CD4-positive, alpha-beta memory T cell (primary cell): ENCODE results near the gene ZBTB37. TPM values are rescaled to one million over a fixed set of nuclear protein-coding genes. Genes with fewer than 3 reads are reported as not detected.
"Not testable (repeated sequence)": the region's sequence is repeated elsewhere in the genome, so short reads cannot be mapped to it uniquely, and the experiment has no call there.

Source experiments
- CTCF ChIA-PET: fragments of 350-600 bp; sonication (Branson Sonifier 250); formaldehyde crosslinking; loops from one replicate; lab custom pipeline; 2021; ENCODE audit warnings: inconsistent platforms; ENCODE audit not compliant: partially characterized antibody; lab: Charles Lee
- POLR2A ChIA-PET: fragments of 350-600 bp; sonication (Branson Sonifier 250); formaldehyde crosslinking; loops from one replicate; lab custom pipeline; 2021; ENCODE audit not compliant: partially characterized antibody; lab: Charles Lee
- DNase-seq, 5 donors: peaks; one replicate each; pipeline versions ENCODE4 v3.0.0 to v3.0.0-alpha.2; 2020 to 2022; ENCODE audit warnings: mixed read lengths in 1 of 5
- H3K27ac ChIP-seq: one replicate; pipeline ENCODE4 v1.7.0; 2013; ENCODE audit warnings: low read depth, low read length
- H3K27me3 ChIP-seq: 2 replicates; pipeline ENCODE4 v1.7.0; 2013; ENCODE audit warnings: mild to moderate bottlenecking, low read length, moderate library complexity; ENCODE audit not compliant: insufficient read depth
- H3K36me3 ChIP-seq: 2 replicates; pipeline ENCODE4 v1.7.0; 2013; ENCODE audit warnings: mild to moderate bottlenecking, low read length, moderate library complexity; ENCODE audit not compliant: insufficient read depth
- H3K4me1 ChIP-seq: 2 replicates; pipeline ENCODE4 v1.7.0; 2013; ENCODE audit warnings: mild to moderate bottlenecking, low read length, moderate library complexity; ENCODE audit not compliant: insufficient read depth
- H3K4me3 ChIP-seq, 2 donors: one replicate each; pipeline ENCODE4 v1.7.0; 2013; ENCODE audit warnings: low read length in 2 of 2, mild to moderate bottlenecking in 1 of 2
- H3K9me3 ChIP-seq, 2 donors: one replicate each; pipeline ENCODE4 v1.7.0; 2013; ENCODE audit warnings: low read length in 2 of 2, control low read depth in 1 of 2; ENCODE audit not compliant: control insufficient read depth in 1 of 2
- H3K27ac Mint-ChIP-seq, 7 donors: one replicate each; pipeline ENCODE4 v1.8.0; 2020 to 2021; ENCODE audit warnings: mixed read lengths in 7 of 7, mild to moderate bottlenecking in 6 of 7, inconsistent platforms in 3 of 7, moderate library complexity in 3 of 7
- H3K27me3 Mint-ChIP-seq, 2 donors: one replicate each; pipeline ENCODE4 v1.8.0; 2020 to 2021; ENCODE audit warnings: mixed read lengths in 2 of 2
- H3K36me3 Mint-ChIP-seq, 2 donors: one replicate each; pipeline ENCODE4 v1.8.0; 2020 to 2021; ENCODE audit warnings: mixed read lengths in 2 of 2, inconsistent platforms in 1 of 2, mild to moderate bottlenecking in 1 of 2
- H3K4me1 Mint-ChIP-seq, 4 donors: one replicate each; pipeline ENCODE4 v1.8.0; 2020 to 2021; ENCODE audit warnings: mixed read lengths in 4 of 4, mild to moderate bottlenecking in 1 of 4
- H3K4me3 Mint-ChIP-seq, 8 donors: one replicate each; pipeline ENCODE4 v1.8.0; 2020 to 2021; ENCODE audit warnings: mixed read lengths in 8 of 8, mild to moderate bottlenecking in 7 of 8, moderate library complexity in 6 of 8, inconsistent platforms in 3 of 8
- H3K9me3 Mint-ChIP-seq, 8 donors: one replicate each; pipeline ENCODE4 v1.8.0; 2020 to 2021; ENCODE audit warnings: mixed read lengths in 8 of 8, mild to moderate bottlenecking in 5 of 8, inconsistent platforms in 3 of 8, moderate library complexity in 1 of 8
- intact Hi-C: fragments of 100-400 bp; cut with micrococcal nuclease; formaldehyde crosslinking; loops from one replicate; pipeline ENCODE4 v1.15.1; 2023
- polyA plus RNA-seq, 2 donors: library from polyadenylated mRNA; unstranded; fragments of 300-500 nt; fragmentation: Illumina TruSeq; gene quantifications; one replicate each; pipeline ENCODE4 v1.2.3, GENCODE V29; 2021
- total RNA-seq, 2 experiments: library from RNA; stranded (reverse); gene quantifications; one replicate each; pipeline ENCODE4 v1.2.3, GENCODE V29; 2021

Gene ZBTB37
- total and polyA plus RNA-seq, 4 experiments from 2014 or later: 0.95 to 26.5 (median 13.2) TPM

DNA sequence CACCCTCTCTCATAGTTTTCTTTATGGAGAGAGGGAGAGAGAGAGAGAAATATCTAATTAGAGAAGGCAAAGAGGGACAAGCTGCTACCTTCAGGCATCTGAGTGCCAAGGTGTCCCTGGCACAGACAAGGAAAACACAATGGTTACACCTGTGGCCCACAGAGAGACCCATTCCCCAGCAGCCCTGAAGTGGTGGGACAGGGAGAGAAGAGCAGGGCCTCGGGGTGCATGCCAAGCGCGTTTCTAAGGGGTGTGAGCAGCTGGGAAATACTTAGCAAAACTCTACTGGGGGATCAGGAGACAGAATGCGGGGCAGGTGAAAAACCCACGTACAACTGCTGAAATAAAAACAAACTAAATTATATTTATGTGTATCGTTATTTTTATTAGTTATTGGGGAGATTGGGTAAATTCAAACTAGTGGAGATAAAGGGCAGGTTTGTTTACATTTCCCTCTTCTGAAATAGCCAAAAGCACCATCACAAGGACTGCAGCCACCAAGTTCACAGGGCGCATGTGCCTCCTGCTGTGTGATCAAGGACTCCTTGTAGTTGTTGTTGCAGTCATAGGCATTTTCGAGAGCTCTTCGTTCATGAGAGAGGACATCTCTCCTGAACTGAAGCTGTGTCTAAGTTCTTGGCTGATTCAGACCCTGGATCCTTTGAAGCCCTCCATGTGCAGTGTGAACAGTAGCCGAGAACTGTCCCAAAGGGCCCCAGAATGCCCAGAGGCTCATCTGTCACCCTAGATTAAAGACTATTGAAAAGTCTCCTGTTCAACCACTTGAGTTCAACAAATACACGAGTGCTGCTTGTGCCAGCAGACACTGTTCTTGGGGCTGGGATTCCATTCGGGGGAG, 49.7 kb downstream of the ZBTB37 start:
- ChIA-PET CTCF (no interaction called here), POLR2A (no interaction called here)
- no peak overlapping the region for H3K4me3 Mint-ChIP-seq
- no peaks in the 10 kb centered on the region for H3K9me3 ChIP-seq
- H3K27me3 ChIP-seq: no peaks in the 10 kb centered on the region
- no peak overlapping the region for H3K27ac Mint-ChIP-seq
- peaks cover 0 to 2% (median 0%) of the 10 kb centered on the region in 8 donors for H3K9me3 Mint-ChIP-seq
- no peaks in the 10 kb centered on the region for H3K27me3 Mint-ChIP-seq
- H3K36me3 ChIP-seq: no peaks in the 10 kb centered on the region
- intact Hi-C loops: no loop called here
- DNase-seq: no peak
- H3K27ac ChIP-seq: no peak overlapping the region
- no peaks in the 10 kb centered on the region for H3K4me1 Mint-ChIP-seq
- no peaks in the 10 kb centered on the region for H3K36me3 Mint-ChIP-seq
- no peak overlapping the region for H3K4me3 ChIP-seq
- H3K4me1 ChIP-seq: no peaks in the 10 kb centered on the region

- Mint-ChIP-seq H3K27ac (no peak overlapping the region), H3K4me3 (no peak overlapping the region), H3K36me3 (no peaks in the 10 kb centered on the region), H3K9me3 (peaks cover 0 to 1% (median 0%) of the 10 kb centered on the region in 8 donors), H3K27me3 (no peaks in the 10 kb centered on the region), H3K4me1 (peaks cover 0 to 1% (median 0%) of the 10 kb centered on the region in 4 donors)
- Histone ChIP-seq H3K36me3 (no peaks in the 10 kb centered on the region), H3K4me1 (no peaks in the 10 kb centered on the region), H3K4me3 (no peak overlapping the region), H3K9me3 (no peaks in the 10 kb centered on the region), H3K27me3 (no peaks in the 10 kb centered on the region), H3K27ac (no peak overlapping the region)
- DNase-seq: no peak
- intact Hi-C loops: no loop called here
- ChIA-PET CTCF (no interaction called here), POLR2A (no interaction called here)
Observed at GRCh38 chr1:173920861-173921260, 52.7 kb downstream of the ZBTB37 start.

GRCh38 chr1:173925306-173926242, 57.4 kb downstream of the ZBTB37 start:
- DNase-seq: no peak
- peak overlapping the region in 1 of 7 donors; percentile 57 for H3K27ac Mint-ChIP-seq

DNA sequence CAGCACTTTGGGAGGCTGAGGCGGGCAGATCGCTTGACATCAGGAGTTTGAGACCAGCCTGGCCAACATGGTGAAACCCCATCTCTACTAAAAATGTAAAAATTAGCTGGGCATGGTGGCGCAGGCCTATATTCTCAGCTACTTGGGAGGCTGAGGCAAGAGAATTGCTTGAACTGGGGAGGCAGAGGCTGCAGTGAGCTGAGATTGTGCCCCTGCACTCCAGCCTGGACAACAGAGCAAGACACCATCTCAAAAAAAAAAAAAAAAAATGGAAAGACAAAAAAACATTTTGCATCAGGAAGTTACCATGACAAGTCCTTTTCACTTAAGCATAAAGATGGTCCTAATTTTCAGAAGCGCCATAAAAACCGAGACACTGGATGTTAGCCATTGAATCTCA, 62.4 kb downstream of the ZBTB37 start:
- H3K36me3 Mint-ChIP-seq: peaks cover 8 to 29% of the 10 kb centered on the region in 2 donors
- DNase-seq, H3K27ac Mint-ChIP-seq, H3K36me3 ChIP-seq, CTCF ChIA-PET, H3K27me3 ChIP-seq, H3K9me3 Mint-ChIP-seq, H3K9me3 ChIP-seq, H3K27ac ChIP-seq, H3K27me3 Mint-ChIP-seq, H3K4me1 Mint-ChIP-seq, H3K4me3 Mint-ChIP-seq, H3K4me1 ChIP-seq, POLR2A ChIA-PET, H3K4me3 ChIP-seq: not testable (repeated sequence)
- intact Hi-C loops: loop anchor here (10.0 kb wide), 1 partner anchor 496 kb away; no protein-coding TSS in a partner anchor

More at GRCh38 chr1:173925306-173926242, 57.4 kb downstream of the ZBTB37 start:
- H3K4me1 Mint-ChIP-seq: peaks cover 0 to 4% (median 2%) of the 10 kb centered on the region in 4 donors
- no peaks in the 10 kb centered on the region for H3K27me3 Mint-ChIP-seq
- POLR2A ChIA-PET: no interaction called here
- H3K36me3 Mint-ChIP-seq: peaks cover 4 to 6% of the 10 kb centered on the region in 2 donors
- CTCF ChIA-PET: interaction anchor here (1.6 kb wide), 1 partner anchor 9 kb away, joined by 3 read pairs; no protein-coding TSS in a partner anchor
- H3K36me3 ChIP-seq: no peaks in the 10 kb centered on the region
- H3K4me3 ChIP-seq: no peak overlapping the region
- H3K9me3 ChIP-seq: no peaks in the 10 kb centered on the region
- H3K9me3 Mint-ChIP-seq: no peaks in the 10 kb centered on the region
- H3K27me3 ChIP-seq: no peaks in the 10 kb centered on the region
- H3K4me3 Mint-ChIP-seq: no peak overlapping the region
- intact Hi-C loops: no loop called here
- no peaks in the 10 kb centered on the region for H3K4me1 ChIP-seq
- H3K27ac ChIP-seq: no peak overlapping the region

DNA sequence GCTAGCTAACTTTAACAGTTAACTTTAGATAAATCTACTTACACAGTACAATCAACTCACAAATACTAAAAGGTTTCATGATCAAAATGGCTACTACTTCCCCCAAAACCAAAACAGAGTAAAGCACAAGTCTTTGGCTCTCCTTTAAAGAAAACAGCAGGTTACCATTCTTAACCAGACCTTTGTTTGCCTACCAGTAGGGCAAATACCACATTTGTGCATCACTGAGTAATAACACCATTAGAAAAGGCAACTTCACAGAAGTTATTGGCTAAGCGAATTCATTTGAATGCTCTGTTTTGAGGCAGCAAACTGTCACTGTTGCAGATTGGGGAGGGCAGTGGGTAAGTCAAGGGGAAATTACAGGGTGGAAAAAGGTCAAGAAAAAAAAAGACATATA, 66.3 kb downstream of the ZBTB37 start:
- ChIA-PET POLR2A (no interaction called here), CTCF (interaction anchor here (0.6 kb wide), 1 partner anchor 160 kb away, joined by 4 read pairs; no protein-coding TSS in a partner anchor)
- H3K27ac ChIP-seq: no peak overlapping the region
- Mint-ChIP-seq H3K27ac (peak overlapping the region in 1 of 7 donors; percentile 38), H3K9me3 (no peaks in the 10 kb centered on the region), H3K4me3 (no peak overlapping the region), H3K4me1 (no peaks in the 10 kb centered on the region), H3K36me3 (peaks cover 23 to 57% of the 10 kb centered on the region in 2 donors), H3K27me3 (no peaks in the 10 kb centered on the region)
- peaks cover 17% of the 10 kb centered on the region for H3K36me3 ChIP-seq
- intact Hi-C loops: loop anchor here (10.0 kb wide), 1 partner anchor 500 kb away; no protein-coding TSS in a partner anchor
- H3K4me3 ChIP-seq: no peak overlapping the region
- H3K9me3 ChIP-seq: no peaks in the 10 kb centered on the region
- H3K4me1 ChIP-seq: no peaks in the 10 kb centered on the region
- DNase-seq: no peak
- no peaks in the 10 kb centered on the region for H3K27me3 ChIP-seq

GRCh38 chr1:173937062-173937461, 68.9 kb downstream of the ZBTB37 start:
- ChIA-PET POLR2A (no interaction called here), CTCF (interaction anchor here (0.6 kb wide), 1 partner anchor 13 kb away, joined by 3 read pairs; no protein-coding TSS in a partner anchor)
- Histone ChIP-seq H3K9me3 (no peaks in the 10 kb centered on the region), H3K27ac (no peak overlapping the region), H3K4me3 (no peak overlapping the region), H3K36me3 (peaks cover 34% of the 10 kb centered on the region), H3K4me1 (no peaks in the 10 kb centered on the region), H3K27me3 (no peaks in the 10 kb centered on the region)
- intact Hi-C loops: loop anchor here (10.0 kb wide), 1 partner anchor 502 kb away; no protein-coding TSS in a partner anchor
- H3K4me1 Mint-ChIP-seq: no peaks in the 10 kb centered on the region
- H3K36me3 Mint-ChIP-seq: peaks cover 28 to 60% of the 10 kb centered on the region in 2 donors
- H3K4me3 Mint-ChIP-seq: no peak overlapping the region
- H3K27me3 Mint-ChIP-seq: no peaks in the 10 kb centered on the region
- no peak for DNase-seq
- no peaks in the 10 kb centered on the region for H3K9me3 Mint-ChIP-seq
- no peak overlapping the region for H3K27ac Mint-ChIP-seq
